Measurements from ENCODE around the gene REST.

Gene REST

DNA sequence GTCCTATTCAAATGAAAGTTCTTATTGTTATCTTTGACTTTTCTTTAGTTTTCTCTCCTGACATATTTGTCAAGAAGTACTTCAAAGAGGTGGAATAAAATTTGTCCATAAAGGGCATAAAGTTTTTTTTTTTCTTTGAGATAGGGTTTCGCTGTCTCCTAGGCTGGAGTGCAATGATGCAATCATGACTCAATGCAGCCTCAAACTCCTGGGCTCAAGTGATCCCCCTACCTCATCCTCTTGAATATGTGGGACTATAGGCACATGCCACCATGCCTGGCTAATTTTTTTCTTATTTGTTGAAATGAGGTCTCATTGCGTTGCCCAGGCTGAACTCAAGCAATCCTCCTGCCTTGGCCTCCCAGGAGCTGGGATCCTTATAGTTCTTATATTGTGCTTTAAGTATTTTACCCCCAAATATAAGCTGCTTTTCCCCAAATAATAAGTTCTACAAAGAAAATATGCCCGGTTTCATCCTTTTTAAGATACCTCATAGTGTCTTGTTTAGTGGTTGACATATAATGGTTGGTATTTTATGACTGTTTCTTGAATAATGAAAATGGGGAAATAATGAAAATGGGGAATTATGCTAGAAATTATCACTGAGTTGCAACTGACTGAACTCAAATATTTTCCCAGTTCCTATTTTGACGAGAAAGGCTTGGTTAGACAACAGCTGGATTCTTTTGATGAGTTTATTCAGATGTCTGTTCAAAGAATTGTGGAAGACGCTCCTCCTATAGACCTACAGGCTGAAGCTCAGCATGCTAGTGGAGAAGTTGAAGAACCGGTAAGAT is 82.6 kb downstream of the REST start:
- TF ChIP-seq CTCF (IDR thresholded peaks at IDR 0.05): no peak

DNA sequence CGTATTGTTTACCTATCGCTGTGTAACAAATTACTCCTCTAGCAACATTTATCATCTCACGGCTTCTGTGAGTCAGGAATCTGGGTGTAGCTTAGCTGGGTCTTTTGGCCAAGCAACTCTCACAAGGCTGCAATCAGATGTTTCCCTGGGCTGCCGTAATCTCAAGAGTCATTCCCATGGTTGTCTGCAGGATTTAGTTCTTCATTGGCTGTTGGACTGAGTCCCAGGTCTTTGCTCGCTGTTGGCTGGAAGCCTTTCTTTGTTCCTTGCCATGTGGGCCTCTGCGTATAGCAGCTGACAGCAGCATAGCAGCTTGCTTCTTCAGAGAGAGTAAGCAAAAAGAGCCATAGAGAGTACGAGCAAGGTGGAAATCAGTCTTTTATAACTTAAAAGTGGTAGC is 87.8 kb downstream of the REST start:
- no peak for TF ChIP-seq CTCF (IDR thresholded peaks at IDR 0.05)

DNA sequence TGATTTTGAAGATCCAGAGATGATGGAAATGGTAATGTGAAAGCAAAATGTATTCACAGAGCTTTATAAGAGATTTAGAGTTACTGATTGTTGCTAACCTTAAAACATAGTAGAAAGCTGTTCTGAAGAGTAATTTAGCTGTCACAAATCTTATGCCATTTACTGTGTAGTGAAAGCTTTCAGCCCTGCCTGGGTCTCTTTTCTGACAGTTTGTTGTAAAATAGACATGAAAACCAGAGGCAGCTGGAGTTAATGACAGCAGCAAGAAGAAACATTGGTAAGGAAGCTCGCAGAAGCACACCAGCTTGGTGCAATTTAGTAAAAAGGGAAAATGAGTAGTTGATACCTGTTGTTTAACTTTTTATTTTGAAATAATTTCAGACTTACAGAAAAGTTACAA is 92.1 kb downstream of the REST start:
- no peak for TF ChIP-seq CTCF (IDR thresholded peaks at IDR 0.05)

DNA sequence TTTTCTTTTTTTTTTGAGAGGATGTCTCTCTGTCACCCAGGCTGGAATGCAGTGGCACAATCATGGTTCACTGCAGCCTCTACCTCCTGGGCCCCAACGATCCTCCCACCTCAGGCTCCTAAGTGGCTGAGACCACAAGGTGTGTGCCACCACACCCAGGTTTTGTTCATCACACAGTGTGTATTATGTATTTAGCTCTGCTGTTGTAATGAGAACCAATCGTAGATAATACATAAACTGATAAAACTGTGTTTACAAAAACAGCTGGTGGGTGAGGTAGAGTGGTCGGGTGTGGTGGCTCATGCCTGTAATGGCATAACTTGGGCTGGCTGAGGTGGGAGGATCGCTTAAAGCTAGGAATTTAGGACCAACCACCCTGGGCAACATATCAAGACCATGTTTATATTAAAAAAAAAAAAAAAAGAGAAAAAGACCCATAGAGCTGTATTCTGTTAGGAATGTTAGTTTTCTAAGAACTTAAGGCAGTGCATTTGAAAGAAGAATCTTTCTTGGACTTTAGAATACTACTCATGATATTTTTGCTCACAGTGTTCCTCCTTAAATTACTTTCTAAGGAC is 105.9 kb downstream of the REST start:
- no peak for TF ChIP-seq CTCF (IDR thresholded peaks at IDR 0.05)
